Adipocyte (in vitro differentiated cells): Measurements from ENCODE around the gene SLC24A3.

Source experiments
- DNase-seq: peaks from one replicate; pipeline ENCODE4 v3.0.0-alpha.2; 2015; ENCODE audit warnings: low read depth
- H3K27me3 ChIP-seq: replicated peaks from 2 replicates; pipeline ENCODE4 v1.7.0; 2013; ENCODE audit warnings: mild to moderate bottlenecking, low read length, moderate library complexity; ENCODE audit not compliant: control insufficient read depth, insufficient read depth
- H3K36me3 ChIP-seq: 2 replicates; pipeline ENCODE4 v1.7.0; 2013; ENCODE audit warnings: low read length, mild to moderate bottlenecking, moderate library complexity; ENCODE audit not compliant: control insufficient read depth, insufficient read depth, severe bottlenecking
- H3K4me1 ChIP-seq: 2 replicates; pipeline ENCODE4 v1.7.0; 2013; ENCODE audit warnings: mild to moderate bottlenecking, low read length, moderate library complexity; ENCODE audit not compliant: control insufficient read depth, insufficient read depth
- H3K4me3 ChIP-seq: 2 replicates; pipeline ENCODE4 v1.7.0; 2013; ENCODE audit warnings: mild to moderate bottlenecking, low read length, moderate library complexity
- H3K9ac ChIP-seq: 2 replicates; pipeline ENCODE4 v1.7.0; 2013; ENCODE audit warnings: mild to moderate bottlenecking, low read length, moderate library complexity
- H3K9me3 ChIP-seq: 2 replicates; pipeline ENCODE4 v1.7.0; 2013; ENCODE audit warnings: mild to moderate bottlenecking, low read length, moderate library complexity; ENCODE audit not compliant: control insufficient read depth

The SLC24A3 gene

DNA sequence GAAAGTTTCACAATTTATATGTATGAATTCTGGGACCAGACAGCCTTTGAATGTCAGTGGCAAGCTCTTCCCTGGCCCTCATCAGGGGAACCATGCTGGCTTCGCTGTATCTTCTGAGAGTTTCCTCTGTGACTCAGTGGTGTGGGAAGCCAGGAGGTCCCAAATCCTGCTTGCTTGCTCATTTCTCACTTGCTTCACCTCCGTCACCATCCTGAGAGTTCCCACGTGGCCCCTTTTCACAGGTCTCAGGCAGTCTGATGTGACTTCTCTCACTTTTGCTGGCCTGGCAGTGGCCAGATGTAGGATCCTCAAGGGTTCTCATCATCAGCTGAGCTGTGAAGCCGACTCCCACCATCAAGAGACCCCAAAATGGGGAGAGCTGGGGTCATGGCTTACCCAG lies 517.2 kb downstream of the SLC24A3 start:
- no peaks in the 10 kb centered on the region for H3K9me3 ChIP-seq
- H3K4me3 ChIP-seq = no peak overlapping the region
- no peaks in the 10 kb centered on the region for H3K27me3 ChIP-seq
- peaks cover 17% of the 10 kb centered on the region for H3K4me1 ChIP-seq
- no peak overlapping the region for H3K9ac ChIP-seq
- H3K36me3 ChIP-seq = no peaks in the 10 kb centered on the region
- DNase-seq = no peak

DNA sequence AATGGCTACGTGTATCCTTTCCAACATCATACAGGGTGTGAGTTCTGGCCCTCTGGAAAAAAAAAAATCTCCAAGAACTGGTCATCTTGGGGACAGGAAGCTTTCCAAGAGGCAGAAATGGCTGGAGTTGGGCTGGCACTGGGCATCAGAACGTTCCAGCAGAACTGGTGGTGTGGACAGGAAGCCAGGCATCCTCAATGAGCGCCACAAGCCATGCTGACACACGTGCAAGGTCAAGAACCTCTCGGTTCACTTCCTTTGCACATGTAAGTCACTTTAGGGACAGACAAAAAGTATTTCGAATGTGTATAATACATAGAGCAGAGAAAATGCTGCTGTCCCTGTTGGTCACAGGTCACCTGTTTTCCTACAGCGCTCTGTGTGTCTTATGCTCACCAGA lies 518.3 kb downstream of the SLC24A3 start:
- Histone ChIP-seq H3K9ac (no peak overlapping the region), H3K9me3 (no peaks in the 10 kb centered on the region), H3K4me3 (no peak overlapping the region), H3K36me3 (no peaks in the 10 kb centered on the region), H3K4me1 (peaks cover 22% of the 10 kb centered on the region), H3K27me3 (no peaks in the 10 kb centered on the region)
- DNase-seq = no peak

DNA sequence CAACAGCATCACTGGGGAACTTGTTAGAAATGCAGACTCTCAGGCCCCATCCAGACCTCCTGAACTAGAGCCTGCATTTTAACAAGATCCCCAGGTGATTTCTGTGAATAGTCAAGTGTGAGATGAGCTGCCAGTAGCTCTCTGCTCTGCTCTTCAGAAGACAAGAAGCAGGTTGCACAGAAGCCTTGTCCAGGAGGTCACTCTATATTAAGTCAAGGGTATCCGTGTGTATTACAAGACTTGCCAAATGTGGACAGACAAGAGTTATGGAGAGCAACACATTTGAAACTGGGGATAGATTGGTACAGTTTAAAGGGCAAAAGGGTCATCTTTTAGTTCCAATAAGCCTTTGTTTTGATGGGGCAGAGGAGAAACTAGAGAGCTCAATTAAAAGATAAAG lies 522.4 kb downstream of the SLC24A3 start:
- no peak for DNase-seq
- H3K4me1 ChIP-seq = peaks cover 33% of the 10 kb centered on the region
- H3K27me3 ChIP-seq = no peaks in the 10 kb centered on the region
- H3K4me3 ChIP-seq = no peak overlapping the region
- H3K36me3 ChIP-seq = no peaks in the 10 kb centered on the region
- no peaks in the 10 kb centered on the region for H3K9me3 ChIP-seq
- peak overlapping the region; percentile 46 for H3K9ac ChIP-seq

DNA sequence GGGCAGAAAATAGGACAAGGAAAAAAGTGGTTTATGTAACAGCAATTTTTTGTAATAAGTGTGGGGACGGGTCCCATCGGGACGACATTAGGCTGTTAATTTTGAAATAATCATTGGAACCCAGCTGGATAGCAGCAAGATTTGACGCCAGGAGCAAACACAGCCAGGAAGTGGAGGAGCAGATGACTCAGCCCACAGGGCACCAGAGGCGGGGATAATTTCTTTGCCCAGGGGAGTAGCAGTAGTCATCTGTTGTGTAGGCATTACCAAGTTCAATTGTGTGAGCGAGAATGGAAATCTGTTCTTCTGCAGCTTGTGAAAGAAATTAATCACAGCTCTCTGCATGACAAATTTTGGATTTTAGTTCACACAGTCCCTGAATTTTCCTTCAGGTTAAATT lies 523.0 kb downstream of the SLC24A3 start:
- Histone ChIP-seq H3K4me1 (peaks cover 33% of the 10 kb centered on the region), H3K27me3 (no peaks in the 10 kb centered on the region), H3K36me3 (no peaks in the 10 kb centered on the region), H3K4me3 (peak overlapping the region; percentile 45), H3K9me3 (no peaks in the 10 kb centered on the region), H3K9ac (peak overlapping the region; percentile 46)
- DNase-seq = peak; percentile 90

DNA sequence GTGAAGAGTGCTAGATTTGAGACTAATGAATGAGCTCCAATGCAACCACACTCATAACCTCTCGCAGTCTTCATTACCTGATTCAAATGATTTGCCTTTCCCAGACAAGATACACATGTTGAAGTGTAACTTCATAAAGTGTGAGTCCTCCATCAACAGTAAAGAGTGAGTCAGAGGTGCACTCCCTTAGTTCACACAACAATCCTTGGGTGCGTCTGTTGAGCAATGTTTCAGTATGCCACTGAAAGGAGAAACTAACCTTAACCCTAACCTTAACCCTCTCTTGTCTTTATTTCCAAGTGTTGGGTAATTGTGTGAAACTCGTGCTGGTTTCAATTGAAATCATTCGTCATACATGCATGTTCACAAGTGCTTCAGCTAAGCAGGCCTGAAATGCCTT lies 524.6 kb downstream of the SLC24A3 start:
- no peak overlapping the region for H3K4me3 ChIP-seq
- no peaks in the 10 kb centered on the region for H3K36me3 ChIP-seq
- peak; percentile 69 for DNase-seq
- no peaks in the 10 kb centered on the region for H3K27me3 ChIP-seq
- peak overlapping the region; percentile 58 for H3K9ac ChIP-seq
- H3K4me1 ChIP-seq = peaks cover 33% of the 10 kb centered on the region
- no peaks in the 10 kb centered on the region for H3K9me3 ChIP-seq

DNA sequence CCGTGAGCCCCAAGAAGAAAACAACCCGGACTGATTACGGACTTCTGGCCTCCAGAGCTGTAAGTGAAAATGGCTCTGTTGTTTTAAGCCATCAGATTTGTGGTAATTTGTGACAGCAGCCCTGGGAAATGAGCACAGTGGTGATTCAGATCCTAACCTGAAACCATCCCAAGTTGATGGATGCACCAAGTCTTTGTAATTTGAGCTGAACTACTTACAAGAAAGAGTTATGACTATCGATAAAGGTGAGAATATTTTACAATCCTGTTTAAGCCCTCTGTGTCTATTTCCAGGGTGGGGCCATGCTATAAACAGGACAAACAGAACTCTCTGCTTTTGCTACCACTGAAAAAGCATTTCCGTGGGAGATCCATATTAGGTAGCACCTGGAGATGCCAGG lies 526.5 kb downstream of the SLC24A3 start:
- no peaks in the 10 kb centered on the region for H3K9me3 ChIP-seq
- no peaks in the 10 kb centered on the region for H3K27me3 ChIP-seq
- no peak for DNase-seq
- H3K4me1 ChIP-seq = peaks cover 43% of the 10 kb centered on the region
- H3K9ac ChIP-seq = no peak overlapping the region
- no peak overlapping the region for H3K4me3 ChIP-seq
- no peaks in the 10 kb centered on the region for H3K36me3 ChIP-seq

DNA sequence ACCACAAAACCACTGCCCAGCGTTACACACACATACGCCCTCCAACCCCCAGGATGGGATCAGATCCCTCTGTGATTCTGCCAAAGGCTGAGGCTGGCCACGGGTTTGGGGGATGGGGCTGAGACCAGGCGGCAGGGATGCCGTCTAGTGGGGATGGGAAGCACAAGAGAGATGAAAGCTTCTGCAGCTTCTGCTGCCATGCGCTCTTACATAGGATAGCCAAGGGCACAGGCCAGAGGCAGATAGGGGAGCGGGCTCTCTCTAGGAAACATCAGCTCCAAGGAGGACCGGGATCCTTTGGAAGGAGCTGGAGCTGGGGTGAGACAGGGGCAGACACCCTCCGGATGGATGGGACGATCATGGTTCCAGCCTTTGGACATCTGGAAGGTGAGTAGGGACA lies 526.9 kb downstream of the SLC24A3 start:
- no peak overlapping the region for H3K4me3 ChIP-seq
- no peak overlapping the region for H3K9ac ChIP-seq
- H3K4me1 ChIP-seq = peaks cover 43% of the 10 kb centered on the region
- no peaks in the 10 kb centered on the region for H3K27me3 ChIP-seq
- no peaks in the 10 kb centered on the region for H3K36me3 ChIP-seq
- no peak for DNase-seq
- no peaks in the 10 kb centered on the region for H3K9me3 ChIP-seq

DNA sequence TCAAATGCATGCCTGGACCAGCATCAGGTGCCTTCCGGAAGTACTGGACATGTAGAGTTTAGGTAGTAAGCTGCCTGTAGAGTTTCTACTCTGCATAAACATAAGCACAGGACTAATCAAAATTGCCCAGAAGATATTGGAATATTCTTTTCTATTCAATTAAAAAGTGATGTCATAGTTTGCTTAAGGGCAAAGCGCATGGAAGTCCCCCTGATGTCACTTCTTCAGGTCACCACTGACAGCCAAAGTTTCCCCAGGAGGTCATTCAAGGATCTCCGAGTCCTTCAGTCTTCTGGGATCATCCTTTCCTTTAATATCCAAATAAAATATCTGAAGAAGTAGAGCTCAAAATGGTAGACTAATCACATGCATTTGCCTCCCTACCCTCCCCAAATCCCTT lies 528.1 kb downstream of the SLC24A3 start:
- no peak overlapping the region for H3K4me3 ChIP-seq
- peaks cover 33% of the 10 kb centered on the region for H3K4me1 ChIP-seq
- no peaks in the 10 kb centered on the region for H3K36me3 ChIP-seq
- H3K27me3 ChIP-seq = no peaks in the 10 kb centered on the region
- no peak overlapping the region for H3K9ac ChIP-seq
- no peak for DNase-seq
- peaks cover 3% of the 10 kb centered on the region for H3K9me3 ChIP-seq

DNA sequence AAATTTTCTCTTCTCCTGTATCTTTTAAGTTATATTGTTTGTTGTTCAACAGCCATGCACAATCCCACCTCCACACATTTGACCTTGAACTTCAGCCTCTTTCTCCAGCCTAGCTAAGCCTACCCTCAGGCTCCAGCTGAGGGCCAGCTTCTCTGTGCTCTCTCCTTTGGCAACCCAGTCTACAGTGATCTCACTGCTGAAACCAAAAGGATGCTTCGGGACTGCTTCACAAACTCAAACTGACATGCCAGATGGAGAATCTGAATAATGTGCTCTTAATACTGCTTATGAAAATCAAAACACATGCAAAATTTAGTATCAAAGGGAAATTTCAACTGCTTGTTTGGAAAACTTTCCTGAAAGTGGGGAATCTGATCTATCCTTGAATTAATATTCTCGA lies 529.5 kb downstream of the SLC24A3 start:
- H3K27me3 ChIP-seq = no peaks in the 10 kb centered on the region
- peaks cover 20% of the 10 kb centered on the region for H3K4me1 ChIP-seq
- H3K9ac ChIP-seq = no peak overlapping the region
- no peaks in the 10 kb centered on the region for H3K36me3 ChIP-seq
- peaks cover 10% of the 10 kb centered on the region for H3K9me3 ChIP-seq
- DNase-seq = peak; percentile 69
- H3K4me3 ChIP-seq = no peak overlapping the region

DNA sequence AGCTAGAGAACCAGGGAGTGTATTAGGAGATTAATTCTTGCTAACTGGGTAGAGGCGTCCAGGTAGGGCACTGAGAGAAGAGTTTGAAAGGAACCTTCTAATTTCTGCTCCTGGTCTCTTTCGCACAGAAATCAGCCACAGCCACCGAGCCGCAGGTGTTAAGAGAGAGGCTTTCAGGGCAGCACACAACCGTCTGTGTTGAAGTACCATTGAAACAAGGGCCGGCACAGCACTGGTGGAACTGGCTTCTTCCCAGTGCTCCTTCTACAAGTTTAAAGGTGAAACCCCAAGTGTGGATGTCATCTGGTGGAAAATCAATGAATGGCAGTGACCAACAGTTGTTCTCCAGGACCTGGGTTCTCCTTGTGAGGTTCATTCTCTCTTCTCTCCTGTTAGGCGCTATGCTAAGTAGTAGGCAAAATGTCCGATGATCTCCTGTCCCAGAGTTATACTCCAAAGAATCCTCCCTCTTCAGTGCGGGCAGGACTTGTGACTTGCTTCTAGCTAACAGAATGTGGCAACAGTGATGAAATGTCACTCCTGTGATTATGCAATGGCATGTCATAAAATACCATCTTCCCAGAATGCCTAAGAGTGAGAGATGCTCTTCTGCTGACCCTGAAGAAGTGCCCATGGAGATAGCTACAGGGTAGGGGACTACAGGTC lies 530.7 kb downstream of the SLC24A3 start:
- Histone ChIP-seq H3K4me1 (peaks cover 10% of the 10 kb centered on the region), H3K36me3 (no peaks in the 10 kb centered on the region), H3K9me3 (peaks cover 10% of the 10 kb centered on the region), H3K27me3 (no peaks in the 10 kb centered on the region), H3K4me3 (no peak overlapping the region), H3K9ac (no peak overlapping the region)
- no peak for DNase-seq

DNA sequence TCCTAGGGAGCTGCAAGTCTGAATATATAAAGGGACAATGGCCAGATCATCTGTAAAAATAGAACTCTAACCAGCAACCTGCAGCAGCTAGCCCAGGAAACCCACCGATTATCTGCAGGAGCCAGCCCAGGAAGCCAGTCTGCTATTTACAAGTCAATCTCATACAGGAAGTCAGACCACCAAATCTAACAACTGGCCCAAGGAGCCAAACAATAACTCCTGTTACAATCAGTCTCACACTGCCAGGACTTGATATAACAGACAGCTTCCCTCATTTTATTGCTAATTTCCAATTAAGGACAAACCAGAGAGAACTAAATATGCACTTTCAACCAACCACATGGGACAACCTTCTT lies 531.2 kb downstream of the SLC24A3 start:
- DNase-seq = no peak

DNA sequence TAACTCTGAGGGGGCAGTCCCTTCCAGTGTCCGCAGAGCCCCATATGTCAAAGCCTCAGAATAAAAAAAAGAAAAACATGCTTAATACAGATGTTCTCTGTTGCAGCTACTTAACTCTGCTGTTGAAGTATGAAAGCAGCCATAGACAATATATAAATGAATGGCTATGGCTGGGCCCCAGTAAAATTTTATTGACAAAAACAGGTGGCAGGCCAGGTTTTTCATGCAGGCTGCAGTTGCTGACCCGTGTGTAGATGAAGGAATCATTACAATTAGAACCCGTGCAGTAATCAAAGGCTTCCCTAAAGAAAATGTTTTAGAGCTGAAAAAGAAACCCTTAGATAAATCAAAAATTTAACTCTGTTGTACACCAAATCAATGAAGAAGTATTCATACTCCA lies 532.7 kb downstream of the SLC24A3 start:
- no peak overlapping the region for H3K4me3 ChIP-seq
- peaks cover 17% of the 10 kb centered on the region for H3K4me1 ChIP-seq
- no peaks in the 10 kb centered on the region for H3K36me3 ChIP-seq
- no peak overlapping the region for H3K9ac ChIP-seq
- DNase-seq = no peak
- H3K9me3 ChIP-seq = peaks cover 10% of the 10 kb centered on the region
- H3K27me3 ChIP-seq = no peaks in the 10 kb centered on the region

More for the DNA sequence above, 531.2 kb downstream of the SLC24A3 start:
- Histone ChIP-seq H3K9ac (no peak overlapping the region), H3K4me3 (no peak overlapping the region), H3K27me3 (no peaks in the 10 kb centered on the region), H3K9me3 (peaks cover 10% of the 10 kb centered on the region), H3K36me3 (no peaks in the 10 kb centered on the region), H3K4me1 (peaks cover 10% of the 10 kb centered on the region)
